LNCAP (cell line): Measurements from ENCODE around the gene NFIX.

Experiments
- CTCF ChIP-seq: fragments of 450-650 bp; IDR thresholded peaks from 2 replicates; pipeline ENCODE4 v1.5.1; 2017; ENCODE audit warnings: mild to moderate bottlenecking

NFIX gene

GRCh38 chr19:13074378-13074777, 79.1 kb downstream of the NFIX start:
- TF ChIP-seq CTCF, result no peak

GRCh38 chr19:13076320-13076719, 81.0 kb downstream of the NFIX start:
- no peak for TF ChIP-seq CTCF

- TF ChIP-seq CTCF, result no peak
These were observed 81.5 kb downstream of the NFIX start for GRCh38 chr19:13076787-13077186.

GRCh38 chr19:13077240-13077639, 82.0 kb downstream of the NFIX start:
- no peak for TF ChIP-seq CTCF

GRCh38 chr19:13078381-13078780, 83.1 kb downstream of the NFIX start:
- TF ChIP-seq CTCF, result no peak

- TF ChIP-seq CTCF, result no peak
These were observed 83.7 kb downstream of the NFIX start for GRCh38 chr19:13078897-13079541.

GRCh38 chr19:13079542-13079986, 84.3 kb downstream of the NFIX start:
- TF ChIP-seq CTCF, result no peak
